ENCODE data around the gene PPP1R8.

- TF ChIP-seq POLR2A (IDR thresholded peaks at IDR 0.05) = no peak
- no peak for TF ChIP-seq CTCF (IDR thresholded peaks at IDR 0.05)
- TF ChIP-seq EP300 (IDR thresholded peaks at IDR 0.05; ENCODE audit: low read depth) = no peak
These were observed 55.2 kb downstream of the PPP1R8 start for GRCh38 chr1:27885621-27886352.
